ENCODE measurements around the gene IL20RA.

DNA sequence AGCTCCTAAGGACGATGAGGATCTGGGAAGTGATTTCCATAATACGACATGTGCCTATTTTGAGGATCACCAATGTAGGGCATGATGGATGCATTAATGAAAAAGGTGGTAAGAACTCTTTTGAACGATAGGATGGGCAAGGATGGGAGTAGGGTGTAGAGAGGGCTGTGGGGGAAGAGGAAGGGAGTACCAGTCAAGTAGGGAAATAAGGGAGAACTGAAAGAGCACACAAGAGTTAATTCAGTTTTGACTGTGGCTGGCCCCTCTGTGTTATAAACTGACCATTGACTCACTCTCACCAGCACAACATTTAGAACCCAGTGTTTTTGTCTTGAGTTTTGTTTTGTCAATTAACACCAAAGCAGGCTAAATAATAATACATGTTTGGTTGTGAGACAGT is 89.6 kb downstream of the IL20RA start:
- TF ChIP-seq, protein P1, sequence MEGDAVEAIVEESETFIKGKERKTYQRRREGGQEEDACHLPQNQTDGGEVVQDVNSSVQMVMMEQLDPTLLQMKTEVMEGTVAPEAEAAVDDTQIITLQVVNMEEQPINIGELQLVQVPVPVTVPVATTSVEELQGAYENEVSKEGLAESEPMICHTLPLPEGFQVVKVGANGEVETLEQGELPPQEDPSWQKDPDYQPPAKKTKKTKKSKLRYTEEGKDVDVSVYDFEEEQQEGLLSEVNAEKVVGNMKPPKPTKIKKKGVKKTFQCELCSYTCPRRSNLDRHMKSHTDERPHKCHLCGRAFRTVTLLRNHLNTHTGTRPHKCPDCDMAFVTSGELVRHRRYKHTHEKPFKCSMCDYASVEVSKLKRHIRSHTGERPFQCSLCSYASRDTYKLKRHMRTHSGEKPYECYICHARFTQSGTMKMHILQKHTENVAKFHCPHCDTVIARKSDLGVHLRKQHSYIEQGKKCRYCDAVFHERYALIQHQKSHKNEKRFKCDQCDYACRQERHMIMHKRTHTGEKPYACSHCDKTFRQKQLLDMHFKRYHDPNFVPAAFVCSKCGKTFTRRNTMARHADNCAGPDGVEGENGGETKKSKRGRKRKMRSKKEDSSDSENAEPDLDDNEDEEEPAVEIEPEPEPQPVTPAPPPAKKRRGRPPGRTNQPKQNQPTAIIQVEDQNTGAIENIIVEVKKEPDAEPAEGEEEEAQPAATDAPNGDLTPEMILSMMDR (IDR thresholded peaks at IDR 0.05): no peak
- TF ChIP-seq POLR2A (IDR thresholded peaks at IDR 0.05): no peak
